ENCODE data around the gene PDZK1.
"Not testable (repeated sequence)": the region's sequence is repeated elsewhere in the genome, so short reads cannot be mapped to it uniquely, and the experiment has no call there.

Gene PDZK1

DNA sequence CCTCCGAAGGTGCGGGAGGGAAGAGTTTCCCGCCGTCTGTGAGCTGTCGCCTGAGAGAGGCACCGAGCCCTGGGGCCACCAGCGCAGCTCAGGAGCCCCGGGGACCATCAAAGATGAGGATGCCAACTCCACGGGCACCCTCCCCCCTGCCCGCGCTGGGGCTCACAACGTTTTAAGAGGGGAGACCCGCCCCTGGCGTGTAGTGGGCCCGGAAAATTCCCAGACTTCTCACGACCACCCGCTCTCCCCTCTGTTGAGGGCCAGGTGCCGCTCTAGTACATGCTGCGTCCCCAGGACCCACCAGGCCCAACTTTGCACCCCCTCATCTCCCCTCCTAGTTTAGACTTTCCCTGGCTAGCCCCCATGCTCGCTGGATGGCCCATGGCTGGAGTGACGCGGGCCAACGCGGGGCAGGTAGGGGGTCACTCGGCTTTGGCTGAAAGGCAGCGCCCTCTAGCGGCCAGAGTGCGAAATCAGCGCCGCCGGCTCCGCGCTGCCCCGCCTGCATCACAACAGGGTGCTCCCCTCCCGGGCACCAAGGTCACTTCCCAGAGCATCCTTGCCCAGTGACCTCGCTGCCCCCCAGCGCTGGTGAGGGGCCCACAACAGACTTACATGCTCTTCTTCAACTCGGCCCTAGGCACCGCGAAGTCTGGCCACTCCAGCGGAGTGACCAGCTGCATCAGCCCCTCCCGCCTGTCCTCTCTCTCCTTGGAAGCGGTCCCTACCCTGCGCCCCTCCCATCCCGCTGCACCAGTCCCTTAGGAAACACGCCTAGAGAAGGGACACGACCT is 13.9 kb upstream of the PDZK1 start:
- H3K4me3 ChIP-seq (ENCODE audit: low read depth, low read length): peak overlapping the region; percentile 74
- no peaks in the 10 kb centered on the region for H3K9me3 ChIP-seq (ENCODE audit: control insufficient read depth, insufficient read depth, low read length)
- H3K9ac ChIP-seq (ENCODE audit: low read depth, low read length): peak overlapping the region; percentile 12
- no peaks in the 10 kb centered on the region for H3K36me3 ChIP-seq (ENCODE audit: control insufficient read depth, insufficient read depth, low read length)
- no peaks in the 10 kb centered on the region for H3K4me1 ChIP-seq (ENCODE audit: control insufficient read depth, insufficient read depth, low read length)
- H3K27me3 ChIP-seq (ENCODE audit: control insufficient read depth, insufficient read depth, low read length): peaks cover 25% of the 10 kb centered on the region

DNA sequence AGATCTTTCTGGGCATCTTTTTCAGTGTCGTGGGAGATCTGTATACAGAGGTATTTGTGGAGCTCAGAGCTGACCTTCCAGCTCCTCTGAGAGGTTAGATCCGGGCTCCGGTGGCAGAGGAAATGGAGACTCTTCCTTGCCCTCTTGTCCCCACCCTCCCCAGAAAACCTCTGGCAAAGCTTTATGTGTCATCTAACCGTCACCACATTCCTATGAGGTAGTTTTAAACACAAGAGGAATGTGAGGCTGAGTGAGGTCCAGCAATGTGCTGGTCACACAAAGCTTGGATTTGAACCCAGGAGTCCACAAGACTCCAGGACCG is 13.3 kb upstream of the PDZK1 start:
- Histone ChIP-seq H3K36me3 (ENCODE audit: control insufficient read depth, insufficient read depth, low read length) (no peaks in the 10 kb centered on the region), H3K9ac (ENCODE audit: low read depth, low read length) (peak overlapping the region; percentile 12), H3K4me3 (ENCODE audit: low read depth, low read length) (peak overlapping the region; percentile 74), H3K4me1 (ENCODE audit: control insufficient read depth, insufficient read depth, low read length) (no peaks in the 10 kb centered on the region), H3K9me3 (ENCODE audit: control insufficient read depth, insufficient read depth, low read length) (no peaks in the 10 kb centered on the region), H3K27me3 (ENCODE audit: control insufficient read depth, insufficient read depth, low read length) (peaks cover 25% of the 10 kb centered on the region)

GRCh38 chr1:145719230-145720079 is 12.3 kb upstream of the PDZK1 start, which contains the start of gene CD160:
Gene CD160 (plus strand): TSS chr1:145719499. CDS start chr1:145728328, 8,829 bp downstream.
- Histone ChIP-seq H3K9ac (ENCODE audit: low read depth, low read length) (no peak within 1 kb of the TSS), H3K36me3 (ENCODE audit: control insufficient read depth, insufficient read depth, low read length) (no peaks in the 10 kb centered on the region), H3K4me3 (ENCODE audit: low read depth, low read length) (no peak within 1 kb of the TSS), H3K9me3 (ENCODE audit: control insufficient read depth, insufficient read depth, low read length) (no peaks in the 10 kb centered on the region), H3K27me3 (ENCODE audit: control insufficient read depth, insufficient read depth, low read length) (peaks cover 25% of the 10 kb centered on the region), H3K4me1 (ENCODE audit: control insufficient read depth, insufficient read depth, low read length) (no peaks in the 10 kb centered on the region)

GRCh38 chr1:145718465-145718864 is 11.3 kb upstream of the PDZK1 start:
- not testable (repeated sequence) for H3K4me1 ChIP-seq (ENCODE audit: control insufficient read depth, insufficient read depth, low read length); H3K36me3 ChIP-seq (ENCODE audit: control insufficient read depth, insufficient read depth, low read length); H3K4me3 ChIP-seq (ENCODE audit: low read depth, low read length); H3K9ac ChIP-seq (ENCODE audit: low read depth, low read length); H3K9me3 ChIP-seq (ENCODE audit: control insufficient read depth, insufficient read depth, low read length)
- H3K27me3 ChIP-seq (ENCODE audit: control insufficient read depth, insufficient read depth, low read length): peaks cover 25% of the 10 kb centered on the region

DNA sequence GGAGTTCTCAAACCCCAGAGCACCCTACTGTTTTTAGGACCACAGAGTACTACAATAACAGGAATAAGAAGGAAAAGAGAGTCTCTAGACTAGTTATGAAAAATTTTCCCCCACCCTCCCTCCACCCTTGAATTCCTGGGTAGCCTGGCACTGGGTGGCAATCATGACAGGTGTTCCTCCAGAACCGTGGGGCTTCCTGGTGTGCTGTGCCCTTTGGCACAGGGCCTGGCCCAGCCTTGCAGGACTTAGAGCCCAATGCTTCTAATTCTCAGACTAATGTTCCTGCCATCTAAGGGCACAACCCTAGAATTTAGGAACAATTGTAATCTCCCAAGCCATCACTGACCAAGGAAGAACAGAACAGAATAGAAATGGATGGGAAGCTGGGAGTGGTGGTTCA is 10.7 kb upstream of the PDZK1 start:
- Histone ChIP-seq H3K4me3 (ENCODE audit: low read depth, low read length) (no peak overlapping the region), H3K9ac (ENCODE audit: low read depth, low read length) (no peak overlapping the region), H3K4me1 (ENCODE audit: control insufficient read depth, insufficient read depth, low read length) (no peaks in the 10 kb centered on the region), H3K27me3 (ENCODE audit: control insufficient read depth, insufficient read depth, low read length) (peaks cover 25% of the 10 kb centered on the region), H3K36me3 (ENCODE audit: control insufficient read depth, insufficient read depth, low read length) (no peaks in the 10 kb centered on the region), H3K9me3 (ENCODE audit: control insufficient read depth, insufficient read depth, low read length) (no peaks in the 10 kb centered on the region)

DNA sequence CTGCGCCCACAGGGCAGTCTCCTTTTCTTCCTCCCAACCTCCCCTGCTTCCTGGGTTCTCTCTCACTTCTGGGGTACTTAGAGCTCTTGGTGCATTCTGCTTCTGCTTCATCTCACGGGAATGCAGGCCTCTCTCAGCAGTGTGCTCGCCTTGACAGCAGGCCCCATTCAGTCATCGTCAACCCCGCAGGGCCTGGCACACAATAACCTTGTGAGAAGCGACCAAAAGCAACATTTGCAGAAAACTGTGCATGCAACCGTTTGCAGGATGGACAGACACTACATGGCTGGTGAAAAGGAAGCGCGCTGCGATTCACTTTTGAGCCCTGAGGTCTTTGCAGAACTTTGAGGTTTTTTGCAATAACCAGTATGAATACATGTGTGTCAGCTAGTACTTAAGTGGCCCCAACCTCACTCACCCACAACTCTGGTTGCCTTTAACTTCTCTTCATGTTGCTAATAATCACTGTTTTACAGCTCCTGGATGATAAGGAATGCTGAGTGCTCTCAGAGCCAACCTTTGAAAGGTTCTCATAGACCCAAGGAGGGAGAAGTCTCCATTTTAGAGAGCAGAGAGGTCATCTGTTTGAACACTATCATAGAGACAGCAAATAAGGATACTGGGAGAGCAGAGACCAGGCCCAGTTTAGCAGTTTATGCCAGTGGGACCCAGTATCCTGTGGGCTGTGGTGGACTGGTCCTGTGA is 9.6 kb upstream of the PDZK1 start:
- no peak overlapping the region for H3K9ac ChIP-seq (ENCODE audit: low read depth, low read length)
- H3K4me1 ChIP-seq (ENCODE audit: control insufficient read depth, insufficient read depth, low read length): no peaks in the 10 kb centered on the region
- H3K9me3 ChIP-seq (ENCODE audit: control insufficient read depth, insufficient read depth, low read length): no peaks in the 10 kb centered on the region
- no peak overlapping the region for H3K4me3 ChIP-seq (ENCODE audit: low read depth, low read length)
- H3K27me3 ChIP-seq (ENCODE audit: control insufficient read depth, insufficient read depth, low read length): peaks cover 19% of the 10 kb centered on the region
- H3K36me3 ChIP-seq (ENCODE audit: control insufficient read depth, insufficient read depth, low read length): no peaks in the 10 kb centered on the region

DNA sequence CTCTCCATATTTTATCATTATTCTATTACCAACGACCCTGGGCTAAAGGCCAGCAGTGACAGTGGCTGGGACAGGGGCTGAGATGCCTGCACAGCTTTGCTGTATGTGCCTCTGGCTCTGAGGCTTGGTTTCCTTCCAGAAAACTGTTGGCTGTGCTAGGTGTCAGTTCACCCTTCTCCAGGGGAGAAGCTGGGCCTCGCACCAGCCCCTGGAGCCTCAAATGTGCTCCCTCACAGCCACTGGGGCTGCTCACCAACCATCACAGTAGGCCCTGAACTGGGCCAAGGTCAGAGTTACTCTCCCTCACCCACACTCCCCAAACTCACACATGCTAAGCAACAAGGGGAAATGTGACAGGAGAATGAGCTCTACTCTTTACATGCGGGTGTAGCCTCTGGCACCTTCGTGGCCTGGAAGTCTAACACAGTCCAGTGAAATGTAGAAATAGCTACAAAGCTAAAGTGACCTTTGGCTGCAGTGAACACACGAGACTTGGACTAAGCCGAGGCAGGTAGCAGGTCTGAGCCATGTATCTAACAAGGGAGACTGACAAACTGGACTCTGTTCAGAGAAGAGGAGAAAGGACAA is 7.5 kb upstream of the PDZK1 start:
- no peak overlapping the region for H3K4me3 ChIP-seq (ENCODE audit: low read depth, low read length)
- no peaks in the 10 kb centered on the region for H3K9me3 ChIP-seq (ENCODE audit: control insufficient read depth, insufficient read depth, low read length)
- H3K9ac ChIP-seq (ENCODE audit: low read depth, low read length): no peak overlapping the region
- H3K27me3 ChIP-seq (ENCODE audit: control insufficient read depth, insufficient read depth, low read length): peaks cover 5% of the 10 kb centered on the region
- no peaks in the 10 kb centered on the region for H3K4me1 ChIP-seq (ENCODE audit: control insufficient read depth, insufficient read depth, low read length)
- H3K36me3 ChIP-seq (ENCODE audit: control insufficient read depth, insufficient read depth, low read length): no peaks in the 10 kb centered on the region

GRCh38 chr1:145711213-145711651 is 4.1 kb upstream of the PDZK1 start:
- Histone ChIP-seq H3K4me3 (ENCODE audit: low read depth, low read length) (no peak overlapping the region), H3K4me1 (ENCODE audit: control insufficient read depth, insufficient read depth, low read length) (no peaks in the 10 kb centered on the region), H3K36me3 (ENCODE audit: control insufficient read depth, insufficient read depth, low read length) (no peaks in the 10 kb centered on the region), H3K27me3 (ENCODE audit: control insufficient read depth, insufficient read depth, low read length) (no peaks in the 10 kb centered on the region), H3K9ac (ENCODE audit: low read depth, low read length) (no peak overlapping the region), H3K9me3 (ENCODE audit: control insufficient read depth, insufficient read depth, low read length) (no peaks in the 10 kb centered on the region)

DNA sequence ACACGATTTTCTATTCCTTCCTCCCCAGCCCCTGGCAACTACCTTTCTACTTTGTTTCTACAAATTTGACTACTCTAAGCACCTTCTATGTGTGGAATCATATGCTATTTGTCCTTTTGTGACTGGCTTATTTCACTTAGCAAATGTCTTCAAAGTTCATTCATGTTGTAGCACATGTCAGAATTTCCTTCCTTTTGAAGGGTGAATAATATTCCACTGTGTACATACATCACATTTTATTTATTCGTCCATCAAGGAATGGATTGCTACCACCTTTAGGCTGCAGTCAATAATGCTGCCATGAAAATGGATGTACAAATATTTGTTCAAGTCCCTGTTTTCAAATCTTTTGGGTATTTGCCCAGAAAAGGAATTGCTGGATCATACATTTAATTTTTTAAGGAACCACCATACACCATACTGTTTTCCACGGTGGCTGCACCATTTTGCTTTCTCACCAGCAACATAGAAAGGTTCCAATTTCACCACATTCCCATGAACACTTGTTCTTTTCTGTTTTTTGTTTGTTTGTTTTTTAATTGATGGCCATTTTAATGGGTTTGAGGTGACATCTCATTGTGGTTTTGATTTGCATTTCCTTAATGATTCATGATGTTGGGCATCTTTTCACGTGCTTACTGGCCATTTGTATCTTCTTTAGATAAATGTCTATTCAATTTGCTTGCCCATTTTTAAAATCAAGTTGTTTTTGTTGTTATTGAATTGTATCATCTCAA is 3.3 kb upstream of the PDZK1 start:
- Histone ChIP-seq H3K27me3 (ENCODE audit: control insufficient read depth, insufficient read depth, low read length) (no peaks in the 10 kb centered on the region), H3K9me3 (ENCODE audit: control insufficient read depth, insufficient read depth, low read length) (no peaks in the 10 kb centered on the region), H3K36me3 (ENCODE audit: control insufficient read depth, insufficient read depth, low read length) (no peaks in the 10 kb centered on the region), H3K4me3 (ENCODE audit: low read depth, low read length) (no peak overlapping the region), H3K9ac (ENCODE audit: low read depth, low read length) (no peak overlapping the region), H3K4me1 (ENCODE audit: control insufficient read depth, insufficient read depth, low read length) (no peaks in the 10 kb centered on the region)

GRCh38 chr1:145708063-145708462 is 895 bp upstream of the PDZK1 start:
- Histone ChIP-seq H3K9ac (ENCODE audit: low read depth, low read length) (no peak overlapping the region), H3K27me3 (ENCODE audit: control insufficient read depth, insufficient read depth, low read length) (no peaks in the 10 kb centered on the region), H3K9me3 (ENCODE audit: control insufficient read depth, insufficient read depth, low read length) (no peaks in the 10 kb centered on the region), H3K4me1 (ENCODE audit: control insufficient read depth, insufficient read depth, low read length) (no peaks in the 10 kb centered on the region), H3K36me3 (ENCODE audit: control insufficient read depth, insufficient read depth, low read length) (no peaks in the 10 kb centered on the region), H3K4me3 (ENCODE audit: low read depth, low read length) (no peak overlapping the region)

- Histone ChIP-seq H3K4me1 (ENCODE audit: control insufficient read depth, insufficient read depth, low read length) (no peaks in the 10 kb centered on the region), H3K4me3 (ENCODE audit: low read depth, low read length) (no peak overlapping the region), H3K27me3 (ENCODE audit: control insufficient read depth, insufficient read depth, low read length) (no peaks in the 10 kb centered on the region), H3K36me3 (ENCODE audit: control insufficient read depth, insufficient read depth, low read length) (no peaks in the 10 kb centered on the region), H3K9me3 (ENCODE audit: control insufficient read depth, insufficient read depth, low read length) (no peaks in the 10 kb centered on the region), H3K9ac (ENCODE audit: low read depth, low read length) (no peak overlapping the region)
Measured at GRCh38 chr1:145706086-145706664, 993 bp downstream of the PDZK1 start.
